Measurements from ENCODE around the gene MBP. TPM values are rescaled to one million over a fixed set of nuclear protein-coding genes. Genes with fewer than 3 reads are reported as not detected.
A peak's percentile ranks its signal among the peaks of the same experiment; 100 is the strongest.

MBP gene
- total RNA-seq, 1 experiment from 2014 or later = 88.8 TPM

DNA sequence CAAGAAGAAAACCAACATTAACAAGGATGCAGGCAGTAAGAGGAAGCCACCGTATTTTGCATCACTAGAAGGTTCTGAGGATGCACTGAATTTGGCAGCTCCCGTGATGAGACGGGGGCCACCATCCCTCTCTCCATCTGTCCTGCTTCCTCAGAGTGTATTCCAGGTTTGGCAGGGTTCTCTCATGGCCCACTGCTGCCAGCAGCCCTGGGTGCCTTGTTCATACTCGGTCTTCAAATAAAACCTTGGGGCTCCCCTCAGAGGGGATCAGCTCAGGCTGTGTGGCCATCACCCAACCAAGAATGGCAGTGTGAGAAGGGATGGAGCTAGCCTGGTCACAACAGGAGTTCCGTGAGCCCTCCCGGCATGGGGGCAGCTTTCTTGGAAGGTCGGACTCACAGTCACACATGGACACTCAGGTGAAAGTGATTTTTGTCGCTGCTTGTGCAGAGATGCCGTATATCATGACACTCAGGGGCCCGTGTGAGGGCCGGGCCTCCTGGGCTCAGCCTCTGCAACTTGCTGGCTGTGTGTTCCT is 12.8 kb upstream of the MBP start:
- DNase-seq (ENCODE audit: low read depth, low spot score) (no peak), ATAC-seq (no peak)
- in situ Hi-C loops (cut with HindIII; ENCODE audit: low pct_unique_long_range_greater_than_20kb, low sequenced_read_pairs) = no loop called here
- Histone ChIP-seq H3K9me3 (ENCODE audit: control insufficient read depth, insufficient read depth, low read depth, low read length) (no peaks in the 10 kb centered on the region; the same call in 1 of the 2 replicates), H3K4me1 (ENCODE audit: control insufficient read depth, insufficient read depth, low read length) (no peaks in the 10 kb centered on the region), H3K36me3 (ENCODE audit: control insufficient read depth, insufficient read depth, low read length) (no peaks in the 10 kb centered on the region), H3K27ac (ENCODE audit: low read length) (no peak overlapping the region), H3K27me3 (ENCODE audit: control insufficient read depth, insufficient read depth, low read length) (no peaks in the 10 kb centered on the region), H3K4me3 (ENCODE audit: low read depth in 2 of 2, low read length in 2 of 2) (no peak overlapping the region)
- CTCF ChIA-PET = no interaction called here
- no TSS peak for BruUV-seq (replicated peaks)
- POLR2A ChIA-PET = no interaction called here
- intact Hi-C loops (cut with micrococcal nuclease; ENCODE audit: unreplicated experiment) = no loop called here
- TF ChIP-seq, protein P1, sequence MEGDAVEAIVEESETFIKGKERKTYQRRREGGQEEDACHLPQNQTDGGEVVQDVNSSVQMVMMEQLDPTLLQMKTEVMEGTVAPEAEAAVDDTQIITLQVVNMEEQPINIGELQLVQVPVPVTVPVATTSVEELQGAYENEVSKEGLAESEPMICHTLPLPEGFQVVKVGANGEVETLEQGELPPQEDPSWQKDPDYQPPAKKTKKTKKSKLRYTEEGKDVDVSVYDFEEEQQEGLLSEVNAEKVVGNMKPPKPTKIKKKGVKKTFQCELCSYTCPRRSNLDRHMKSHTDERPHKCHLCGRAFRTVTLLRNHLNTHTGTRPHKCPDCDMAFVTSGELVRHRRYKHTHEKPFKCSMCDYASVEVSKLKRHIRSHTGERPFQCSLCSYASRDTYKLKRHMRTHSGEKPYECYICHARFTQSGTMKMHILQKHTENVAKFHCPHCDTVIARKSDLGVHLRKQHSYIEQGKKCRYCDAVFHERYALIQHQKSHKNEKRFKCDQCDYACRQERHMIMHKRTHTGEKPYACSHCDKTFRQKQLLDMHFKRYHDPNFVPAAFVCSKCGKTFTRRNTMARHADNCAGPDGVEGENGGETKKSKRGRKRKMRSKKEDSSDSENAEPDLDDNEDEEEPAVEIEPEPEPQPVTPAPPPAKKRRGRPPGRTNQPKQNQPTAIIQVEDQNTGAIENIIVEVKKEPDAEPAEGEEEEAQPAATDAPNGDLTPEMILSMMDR (IDR thresholded peaks at IDR 0.05) = no peak
- TF ChIP-seq TCF7L2 (IDR thresholded peaks at IDR 0.05; ENCODE audit: low read depth, low read length) = no peak

DNA sequence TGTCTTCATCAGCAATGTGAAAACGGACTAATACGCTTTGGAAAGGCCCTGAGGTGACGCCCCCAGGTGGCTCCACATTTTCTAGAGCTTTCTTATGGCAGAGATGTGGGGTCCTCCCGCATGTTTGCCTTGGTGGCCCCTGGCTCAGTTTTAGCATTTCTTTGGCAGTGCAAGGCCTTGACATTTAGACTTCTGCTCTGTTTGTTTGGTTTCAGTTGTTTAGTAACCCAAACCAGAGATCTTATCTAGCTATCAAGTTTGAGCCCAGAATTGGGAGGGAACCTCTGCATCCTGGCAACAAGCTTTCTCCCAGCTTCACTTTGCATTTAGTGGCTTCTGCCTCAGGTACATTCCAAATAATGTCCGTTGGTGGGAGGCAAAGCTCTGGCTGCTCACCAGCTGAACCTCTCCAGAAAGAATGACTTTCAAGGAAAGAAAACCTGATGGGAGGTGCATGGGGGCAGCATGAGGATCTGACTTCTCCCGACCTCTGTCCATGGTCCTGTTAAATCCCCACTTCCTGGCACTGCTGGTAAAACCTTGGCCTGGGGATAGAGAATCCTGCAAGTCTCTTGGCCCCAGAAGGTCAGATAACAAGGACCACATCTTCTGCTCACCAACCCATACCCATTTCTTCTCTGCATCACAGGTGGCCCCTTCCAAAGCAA is 12.0 kb upstream of the MBP start:
- no peaks in the 10 kb centered on the region; the same call in 1 of the 2 replicates for H3K9me3 ChIP-seq (ENCODE audit: control insufficient read depth, insufficient read depth, low read depth, low read length)
- no peak overlapping the region for H3K27ac ChIP-seq (ENCODE audit: low read length)
- H3K4me1 ChIP-seq (ENCODE audit: control insufficient read depth, insufficient read depth, low read length) = no peaks in the 10 kb centered on the region
- TF ChIP-seq, protein P2, sequence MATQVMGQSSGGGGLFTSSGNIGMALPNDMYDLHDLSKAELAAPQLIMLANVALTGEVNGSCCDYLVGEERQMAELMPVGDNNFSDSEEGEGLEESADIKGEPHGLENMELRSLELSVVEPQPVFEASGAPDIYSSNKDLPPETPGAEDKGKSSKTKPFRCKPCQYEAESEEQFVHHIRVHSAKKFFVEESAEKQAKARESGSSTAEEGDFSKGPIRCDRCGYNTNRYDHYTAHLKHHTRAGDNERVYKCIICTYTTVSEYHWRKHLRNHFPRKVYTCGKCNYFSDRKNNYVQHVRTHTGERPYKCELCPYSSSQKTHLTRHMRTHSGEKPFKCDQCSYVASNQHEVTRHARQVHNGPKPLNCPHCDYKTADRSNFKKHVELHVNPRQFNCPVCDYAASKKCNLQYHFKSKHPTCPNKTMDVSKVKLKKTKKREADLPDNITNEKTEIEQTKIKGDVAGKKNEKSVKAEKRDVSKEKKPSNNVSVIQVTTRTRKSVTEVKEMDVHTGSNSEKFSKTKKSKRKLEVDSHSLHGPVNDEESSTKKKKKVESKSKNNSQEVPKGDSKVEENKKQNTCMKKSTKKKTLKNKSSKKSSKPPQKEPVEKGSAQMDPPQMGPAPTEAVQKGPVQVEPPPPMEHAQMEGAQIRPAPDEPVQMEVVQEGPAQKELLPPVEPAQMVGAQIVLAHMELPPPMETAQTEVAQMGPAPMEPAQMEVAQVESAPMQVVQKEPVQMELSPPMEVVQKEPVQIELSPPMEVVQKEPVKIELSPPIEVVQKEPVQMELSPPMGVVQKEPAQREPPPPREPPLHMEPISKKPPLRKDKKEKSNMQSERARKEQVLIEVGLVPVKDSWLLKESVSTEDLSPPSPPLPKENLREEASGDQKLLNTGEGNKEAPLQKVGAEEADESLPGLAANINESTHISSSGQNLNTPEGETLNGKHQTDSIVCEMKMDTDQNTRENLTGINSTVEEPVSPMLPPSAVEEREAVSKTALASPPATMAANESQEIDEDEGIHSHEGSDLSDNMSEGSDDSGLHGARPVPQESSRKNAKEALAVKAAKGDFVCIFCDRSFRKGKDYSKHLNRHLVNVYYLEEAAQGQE (IDR thresholded peaks at IDR 0.05; ENCODE audit: insufficient read depth in 1 of 2, low read depth in 2 of 2, low read length in 1 of 2) = peak; percentile 88 to 89
- TF ChIP-seq, protein P1 (IDR thresholded peaks at IDR 0.05) = no peak
- no peak for TF ChIP-seq POLR2AphosphoS5 (IDR thresholded peaks at IDR 0.05; ENCODE audit: low read depth, low read length)
- intact Hi-C loops (cut with micrococcal nuclease; ENCODE audit: unreplicated experiment) (no loop called here), in situ Hi-C loops (cut with HindIII; ENCODE audit: low pct_unique_long_range_greater_than_20kb, low sequenced_read_pairs) (no loop called here)
- ChIA-PET CTCF (no interaction called here), POLR2A (no interaction called here)
- no peak overlapping the region for H3K4me3 ChIP-seq (ENCODE audit: low read depth in 2 of 2, low read length in 2 of 2)
- no peaks in the 10 kb centered on the region for H3K36me3 ChIP-seq (ENCODE audit: control insufficient read depth, insufficient read depth, low read length)
- BruUV-seq (replicated peaks) = no TSS peak
- ATAC-seq (no peak), DNase-seq (ENCODE audit: low read depth, low spot score) (no peak)
- H3K27me3 ChIP-seq (ENCODE audit: control insufficient read depth, insufficient read depth, low read length) = no peaks in the 10 kb centered on the region
